GM18873 (cell line): ENCODE measurements around the gene HCN2.
"Not testable (repeated sequence)": the region's sequence is repeated elsewhere in the genome, so short reads cannot be mapped to it uniquely, and the experiment has no call there.

Experiments
- ATAC-seq: cut with Tn5 transposase; IDR thresholded peaks from one replicate; pipeline ENCODE4 v1.9.1; 2021; ENCODE audit warnings: mild to moderate bottlenecking, moderate library complexity, moderate number of reproducible peaks; ENCODE audit not compliant: unreplicated experiment, low FRiP score

Gene HCN2

GRCh38 chr19:602391-603301 lies 13.0 kb downstream of the HCN2 start:
- no peak for ATAC-seq

- not testable (repeated sequence) for ATAC-seq
These were observed 13.6 kb downstream of the HCN2 start for GRCh38 chr19:603302-603639.

GRCh38 chr19:603779-604178 lies 14.1 kb downstream of the HCN2 start:
- ATAC-seq = not testable (repeated sequence)

GRCh38 chr19:604355-604754 lies 14.7 kb downstream of the HCN2 start:
- ATAC-seq = no peak

GRCh38 chr19:605061-605971 lies 15.6 kb downstream of the HCN2 start:
- not testable (repeated sequence) for ATAC-seq

- ATAC-seq = no peak
These were observed 17.8 kb downstream of the HCN2 start for GRCh38 chr19:607301-608154.

- ATAC-seq = no peak
These were observed 18.7 kb downstream of the HCN2 start for GRCh38 chr19:608155-609003.

- ATAC-seq = no peak
These were observed 19.3 kb downstream of the HCN2 start for GRCh38 chr19:609004-609346.

- no peak for ATAC-seq
These were observed 20.6 kb downstream of the HCN2 start for GRCh38 chr19:610071-610800.

GRCh38 chr19:610801-611480 lies 21.3 kb downstream of the HCN2 start:
- no peak for ATAC-seq

- no peak for ATAC-seq
These were observed 21.8 kb downstream of the HCN2 start for GRCh38 chr19:611481-611868.

GRCh38 chr19:612941-613340 lies 23.3 kb downstream of the HCN2 start:
- no peak for ATAC-seq

- no peak for ATAC-seq
These were observed 24.3 kb downstream of the HCN2 start for GRCh38 chr19:613732-614567.

GRCh38 chr19:615619-616018 lies 25.9 kb downstream of the HCN2 start:
- ATAC-seq = no peak

- ATAC-seq = no peak
These were observed 26.5 kb downstream of the HCN2 start for GRCh38 chr19:616062-616700.

GRCh38 chr19:616747-617526 lies 27.3 kb downstream of the HCN2 start:
- ATAC-seq = no peak
